H1 (cell line): ENCODE measurements around the gene PAIP2B.

Experiments
- CTCF ChIP-seq, 3 experiments: IDR thresholded peaks; 1 replicate in 2 of 3; 2 replicates in 1 of 3; pipeline versions ENCODE4 v1.5.1 to v1.6.1; 2011; ENCODE audit warnings: low read length in 3 of 3, mild to moderate bottlenecking in 3 of 3, inconsistent platforms in 2 of 3, low read depth in 1 of 3, moderate library complexity in 1 of 3; ENCODE audit not compliant: insufficient read depth in 1 of 3; ENCODE audit errors: control extremely low read depth in 1 of 3
- EZH2 ChIP-seq: fragments of 200-600 bp; sonication (generic); IDR thresholded peaks from 2 replicates; pipeline ENCODE4 v1.7.1; 2012; ENCODE audit warnings: low read depth, mild to moderate bottlenecking, moderate library complexity, low read length, inconsistent platforms; ENCODE audit not compliant: severe bottlenecking
- JUND ChIP-seq: IDR thresholded peaks from 2 replicates; pipeline ENCODE4 v1.6.1; 2011; ENCODE audit warnings: mild to moderate bottlenecking, improper control_type of control experiment, low read length
- KDM1A ChIP-seq: fragments of 200-600, 300-600 bp; sonication (generic); IDR thresholded peaks from 2 replicates; pipeline ENCODE4 v1.7.1; 2016; ENCODE audit warnings: mild to moderate bottlenecking, low read length, borderline replicate concordance
- ZNF274 ChIP-seq: IDR thresholded peaks from 2 replicates; pipeline ENCODE4 v1.7.0; 2012; ENCODE audit warnings: low read length, borderline replicate concordance; ENCODE audit errors: extremely low read depth

GRCh38 chr2:71216501-71216900 lies 10.4 kb downstream of the PAIP2B start:
- TF ChIP-seq CTCF (IDR thresholded peaks at IDR 0.05; ENCODE audit: control extremely low read depth in 1 of 3, insufficient read depth in 1 of 3, low read depth in 1 of 3, low read length in 3 of 3) (no peak), ZNF274 (no peak), JUND (no peak), KDM1A (no peak), EZH2 (no peak)
